Stimulated activated CD4-positive, alpha-beta T cell treated with anti-CD3 and anti-CD28 coated beads, Interleukin-2, amount 100 ng/mL, for 48 hours (primary cell): ENCODE data around the gene IBA57.
A peak's percentile ranks its signal among the peaks of the same experiment; 100 is the strongest.

ENCODE experiments used
- DNase-seq, 2 donors: peaks; one replicate each; pipeline ENCODE4 v3.0.0-alpha.2; 2020

The IBA57 gene

GRCh38 chr1:228194921-228195812 lies 29.6 kb downstream of the IBA57 start:
- no peak for DNase-seq

DNA sequence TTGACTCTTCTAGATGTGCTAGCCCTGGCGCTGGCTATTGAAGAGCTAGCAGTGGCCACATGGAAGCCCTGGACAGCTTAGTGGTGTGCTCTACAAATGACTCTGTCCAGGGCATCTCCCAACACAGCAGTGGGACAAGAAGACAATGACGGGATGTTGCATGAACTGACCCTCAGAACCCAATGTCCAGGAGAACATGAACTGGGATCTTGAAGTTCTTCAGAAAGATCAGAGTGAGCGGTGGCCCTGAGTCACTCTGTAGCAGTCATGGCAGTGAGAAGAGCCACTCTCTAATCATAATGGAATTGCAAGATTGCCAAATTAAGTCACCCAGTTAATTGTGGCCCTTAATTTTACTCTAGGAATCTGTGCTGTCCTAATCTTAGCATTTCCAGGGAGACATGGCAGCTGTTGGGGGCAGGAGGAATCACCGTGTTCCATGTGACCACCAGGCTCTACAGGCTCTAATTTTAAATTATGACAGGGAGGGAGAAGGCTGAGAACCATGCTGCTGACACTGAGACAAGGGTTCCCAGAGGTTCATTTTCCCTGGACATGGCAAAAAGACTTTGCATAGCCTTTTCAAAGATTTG lies 32.0 kb downstream of the IBA57 start:
- no peak for DNase-seq

DNA sequence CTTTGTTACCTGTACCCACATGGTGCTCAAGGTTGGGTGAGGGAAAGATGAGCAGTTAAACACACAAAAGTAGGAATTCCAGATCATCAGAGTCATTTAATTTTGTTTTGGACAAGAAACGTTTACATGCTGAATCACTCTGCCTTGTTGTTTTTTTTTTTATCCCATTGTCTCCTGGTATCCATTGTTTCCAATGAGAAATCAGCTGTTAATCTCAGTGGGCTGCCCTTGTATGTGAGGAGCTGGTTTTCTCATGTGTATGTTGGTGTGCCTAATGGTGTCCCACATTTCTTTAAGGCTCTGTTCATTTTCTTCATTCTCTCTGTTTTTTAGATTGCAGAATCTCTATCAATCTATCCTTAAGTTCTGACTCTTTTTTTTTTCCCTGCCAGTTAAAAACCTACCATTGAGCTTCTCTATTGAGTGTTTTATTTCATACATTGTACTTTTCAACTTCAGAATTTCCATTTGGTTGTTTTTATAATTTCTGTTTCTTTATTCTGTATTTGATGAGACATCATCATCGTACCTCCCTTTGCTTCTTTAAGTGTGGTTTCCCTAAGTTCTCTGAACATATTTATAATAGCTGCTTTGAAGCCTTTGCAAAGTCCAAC lies 33.5 kb downstream of the IBA57 start:
- DNase-seq, result no peak

GRCh38 chr1:228204958-228205357 lies 39.4 kb downstream of the IBA57 start:
- DNase-seq, result no peak

- DNase-seq, result no peak
Measured at GRCh38 chr1:228205526-228206436, 40.2 kb downstream of the IBA57 start.

- no peak for DNase-seq
Measured at GRCh38 chr1:228206582-228207351, 41.2 kb downstream of the IBA57 start.

GRCh38 chr1:228207381-228207810 lies 41.8 kb downstream of the IBA57 start:
- no peak for DNase-seq

- no peak for DNase-seq
Measured at GRCh38 chr1:228207851-228208821, 42.5 kb downstream of the IBA57 start, which contains the start of gene OBSCN. TSS of gene OBSCN (plus strand) at chr1:228208044. CDS start at chr1:228211784, 3,740 bp downstream.

- no peak for DNase-seq
Measured at GRCh38 chr1:228208831-228209551, 43.4 kb downstream of the IBA57 start.

GRCh38 chr1:228209657-228210056 lies 44.1 kb downstream of the IBA57 start:
- no peak for DNase-seq

GRCh38 chr1:228210076-228210651 lies 44.6 kb downstream of the IBA57 start:
- no peak for DNase-seq

DNA sequence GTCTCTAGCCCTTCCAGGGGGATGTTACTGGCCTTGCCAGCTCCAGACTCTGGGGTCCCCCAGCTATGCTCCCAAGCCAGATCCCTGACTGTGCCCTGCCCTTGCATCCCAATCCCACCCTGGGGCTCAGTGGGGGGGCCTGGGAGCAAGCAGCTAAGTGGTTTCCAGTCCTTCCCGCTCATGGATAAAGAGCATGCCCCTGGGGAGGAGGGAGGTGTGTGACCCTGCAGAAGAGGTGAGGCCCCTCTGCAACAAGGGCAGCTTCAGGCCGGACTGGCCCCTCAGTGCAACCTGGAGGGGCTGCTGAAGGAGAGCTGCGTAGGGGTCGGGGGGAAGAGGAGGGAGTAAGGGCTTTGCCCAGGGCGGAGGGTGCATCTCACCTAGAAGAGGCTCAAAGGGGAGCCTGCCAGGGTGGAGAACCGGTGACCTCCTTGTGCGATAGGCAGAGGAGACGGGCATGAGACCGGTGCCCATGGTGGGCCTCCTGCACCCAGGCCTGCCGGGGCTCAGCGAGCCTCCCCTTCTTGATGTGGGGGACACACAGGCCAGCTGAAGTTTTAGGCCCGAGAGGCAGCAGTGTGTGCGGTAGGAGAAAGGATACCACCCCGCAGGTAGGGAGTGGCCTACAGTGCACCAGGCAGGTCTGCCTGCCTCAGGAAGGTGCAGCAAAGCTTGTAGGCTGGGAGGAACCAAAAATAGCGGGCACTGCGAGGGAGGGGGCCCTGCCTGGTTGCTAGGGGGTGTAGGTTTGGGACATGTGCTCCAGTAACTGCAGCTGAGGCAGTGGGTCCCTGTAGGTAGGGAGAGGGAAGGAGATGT lies 45.3 kb downstream of the IBA57 start:
- no peak for DNase-seq

GRCh38 chr1:228211531-228212414 lies 46.2 kb downstream of the IBA57 start:
- no peak for DNase-seq

GRCh38 chr1:228212415-228212965 lies 46.9 kb downstream of the IBA57 start:
- DNase-seq, result no peak

DNA sequence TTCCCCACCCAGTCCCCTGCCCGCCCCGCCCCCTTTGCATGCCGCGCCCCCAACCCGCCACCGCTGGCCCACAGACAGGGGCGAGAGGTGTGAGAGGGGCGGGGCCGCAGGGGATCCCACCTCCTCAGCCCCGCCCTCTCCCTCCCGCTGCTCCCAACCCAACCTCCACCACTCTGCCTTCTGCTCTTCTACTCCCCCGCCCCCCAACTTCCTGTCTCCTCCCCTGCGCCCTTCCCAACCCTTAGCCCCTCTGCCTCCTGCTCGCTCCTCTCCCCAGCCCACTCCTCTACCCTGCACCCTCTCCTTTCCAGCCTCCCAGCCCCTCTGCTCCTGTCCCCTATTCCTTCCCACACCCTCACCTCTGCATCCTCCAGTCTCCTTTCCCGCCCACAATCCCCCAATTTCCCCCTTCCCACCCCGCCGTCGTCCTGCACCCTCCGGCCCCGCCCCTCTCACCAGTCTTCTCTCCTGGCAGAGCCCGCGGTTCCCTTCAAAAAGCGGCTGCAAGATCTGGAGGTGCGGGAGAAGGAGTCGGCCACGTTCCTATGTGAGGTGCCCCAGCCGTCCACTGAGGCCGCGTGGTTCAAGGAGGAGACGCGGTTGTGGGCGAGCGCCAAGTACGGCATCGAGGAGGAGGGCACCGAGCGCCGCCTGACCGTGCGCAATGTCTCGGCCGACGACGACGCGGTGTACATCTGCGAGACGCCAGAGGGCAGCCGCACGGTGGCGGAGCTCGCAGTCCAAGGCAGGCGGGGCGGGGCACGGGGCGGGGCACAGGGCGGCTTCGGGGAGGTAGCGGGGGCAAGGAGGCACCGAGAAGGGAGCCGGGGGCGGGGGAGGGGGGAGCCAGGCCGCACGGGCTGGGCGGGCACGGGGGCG lies 47.6 kb downstream of the IBA57 start:
- DNase-seq, result peak; percentile 86 to 91
